ENCODE measurements around the gene TGFBR3.

GRCh38 chr1:91872000-91872399, 14.0 kb downstream of the TGFBR3 start:
- TF ChIP-seq POLR2A (IDR thresholded peaks at IDR 0.05; ENCODE audit: low read length): no peak
- no peak for TF ChIP-seq GATA1 (IDR thresholded peaks at IDR 0.05; ENCODE audit: low read depth, low read length)

All from erythroblast (primary cell).